ENCODE measurements around the gene CIITA.
A peak's percentile ranks its signal among the peaks of the same experiment; 100 is the strongest.

CIITA gene

GRCh38 chr16:10850478-10850850 is 26.5 kb upstream of the CIITA start:
- DNase-seq: no peak

GRCh38 chr16:10851512-10851911 is 25.5 kb upstream of the CIITA start:
- no peak for DNase-seq

GRCh38 chr16:10852286-10852685 is 24.7 kb upstream of the CIITA start:
- no peak for DNase-seq

DNA sequence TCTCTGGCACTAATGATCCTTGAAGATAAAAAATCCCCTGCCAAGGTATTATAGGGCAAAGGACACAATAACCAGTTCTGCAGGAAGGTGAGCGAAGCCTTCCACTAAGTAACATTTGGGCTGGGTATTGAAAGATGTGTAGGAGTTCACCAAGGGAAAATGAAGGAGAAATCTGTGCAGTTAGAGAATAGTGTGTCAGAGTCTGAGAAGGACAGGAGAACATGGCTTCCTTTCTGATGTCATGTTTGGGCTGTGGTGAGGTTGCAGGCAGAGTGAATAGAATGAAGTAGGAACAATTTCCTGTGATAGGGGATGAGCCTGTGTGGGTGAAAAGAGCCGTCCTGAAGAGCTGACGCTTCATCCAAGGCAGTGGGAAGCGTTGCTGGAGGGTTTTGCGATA is 24.1 kb upstream of the CIITA start:
- DNase-seq: no peak

GRCh38 chr16:10856042-10856441 is 21.0 kb upstream of the CIITA start:
- no peak for DNase-seq

DNA sequence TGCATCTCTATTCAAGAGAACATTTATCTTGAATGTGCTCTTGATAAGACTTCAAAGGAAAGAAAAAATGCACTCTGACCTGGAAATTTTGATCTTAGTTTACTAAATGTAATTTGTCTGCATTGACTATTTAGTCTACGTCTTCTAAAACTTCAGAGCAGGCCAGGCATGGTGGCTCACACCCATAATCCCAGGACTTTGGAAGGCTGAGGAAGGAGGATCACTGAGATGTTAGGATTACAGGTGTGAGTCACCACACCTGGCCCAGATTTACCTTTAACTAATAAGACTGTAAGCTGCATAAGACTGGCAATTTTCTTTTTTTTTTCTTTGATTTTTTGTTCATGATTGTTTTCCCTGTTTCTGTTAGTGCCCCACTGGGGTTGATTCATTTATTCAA is 18.8 kb upstream of the CIITA start:
- DNase-seq: no peak

GRCh38 chr16:10859020-10859419 is 18.0 kb upstream of the CIITA start:
- DNase-seq: no peak

DNA sequence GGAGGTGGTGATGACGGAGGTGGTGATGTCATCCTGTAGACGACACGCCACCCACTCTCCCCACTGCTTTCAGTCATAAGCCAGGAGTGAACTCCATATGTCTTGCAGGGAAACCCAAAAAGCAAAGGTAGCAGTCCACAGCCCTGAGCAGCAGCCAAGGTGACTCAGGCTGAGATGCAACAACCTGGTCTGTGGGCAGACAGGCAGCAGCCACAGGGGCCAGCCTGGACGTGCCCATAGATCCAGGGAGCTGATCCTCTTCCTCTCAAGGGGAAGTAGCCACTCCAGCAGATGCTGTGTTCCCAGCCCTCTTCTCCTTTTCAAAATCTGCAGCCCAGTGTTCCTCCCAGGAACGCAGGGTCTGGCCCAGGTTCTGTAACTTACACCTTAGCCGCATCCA is 17.3 kb upstream of the CIITA start:
- no peak for DNase-seq

DNA sequence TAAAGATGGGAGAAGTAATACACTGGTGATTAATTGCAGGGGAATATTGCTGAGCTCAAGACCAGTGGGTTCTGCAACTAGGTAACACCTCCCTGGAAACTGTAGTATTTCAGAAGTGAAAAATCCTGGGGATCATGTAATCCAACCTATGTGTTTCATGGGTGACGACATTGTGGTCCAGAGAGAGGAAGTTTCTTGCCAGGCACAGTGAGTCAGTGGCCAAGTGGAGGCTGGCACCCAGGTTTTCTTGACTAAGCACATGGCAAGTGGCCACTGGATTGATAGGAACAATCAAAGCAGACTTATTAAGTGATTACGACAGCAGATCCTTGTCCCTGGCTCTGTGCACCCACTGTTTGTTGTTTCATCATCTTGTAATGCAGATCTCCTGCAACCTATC is 14.6 kb upstream of the CIITA start:
- DNase-seq: no peak

GRCh38 chr16:10865991-10866966 is 10.7 kb upstream of the CIITA start:
- DNase-seq: no peak

DNA sequence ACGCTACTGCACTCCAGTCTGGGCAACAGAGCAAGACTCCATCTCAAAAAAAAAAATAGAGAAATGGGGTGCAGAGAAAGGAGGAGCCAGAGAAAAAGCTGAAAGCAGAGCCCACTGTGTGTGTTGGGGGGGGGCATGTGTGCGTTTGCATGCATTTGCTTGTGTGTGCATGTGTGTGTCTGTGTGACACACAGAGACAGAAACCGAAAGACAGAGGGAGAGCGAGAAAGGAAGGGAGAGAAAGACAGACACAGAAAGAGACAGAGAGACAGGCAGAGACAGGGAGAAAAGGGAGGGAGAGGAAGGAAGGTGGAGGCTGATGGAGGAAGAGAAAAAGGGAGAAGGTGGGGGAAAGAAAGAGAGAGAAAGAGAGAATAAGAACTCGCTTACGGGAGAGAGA is 9.8 kb upstream of the CIITA start:
- no peak for DNase-seq

DNA sequence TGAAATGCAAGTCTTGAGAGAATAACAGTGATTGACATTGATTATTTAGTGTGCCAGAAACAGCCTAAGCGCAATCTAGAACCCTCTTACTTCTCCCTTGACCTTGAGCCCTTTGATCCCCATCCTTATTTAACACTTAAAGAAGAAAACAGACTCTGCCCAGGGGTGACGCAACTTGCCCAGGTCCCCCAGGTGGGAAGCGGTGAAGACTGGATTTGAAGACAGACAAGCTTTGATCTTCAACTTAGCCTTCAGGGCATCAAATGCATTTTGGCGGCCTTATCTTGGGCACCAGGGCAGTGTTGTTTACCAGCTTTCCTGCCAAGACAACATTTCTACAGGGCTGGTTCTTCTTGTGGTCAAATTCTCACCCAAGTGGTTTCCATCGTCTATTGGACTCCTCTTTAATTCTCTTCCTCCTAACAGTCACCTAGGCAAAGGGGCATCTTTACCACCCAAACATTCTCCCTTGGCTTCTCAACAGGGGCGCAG is 8.9 kb upstream of the CIITA start:
- no peak for DNase-seq

GRCh38 chr16:10868596-10869469 is 8.2 kb upstream of the CIITA start:
- no peak for DNase-seq

- no peak for DNase-seq
Observed at GRCh38 chr16:10870137-10870776, 6.7 kb upstream of the CIITA start.

- no peak for DNase-seq
Observed at GRCh38 chr16:10870808-10871156, 6.2 kb upstream of the CIITA start.

GRCh38 chr16:10871157-10871991 is 5.6 kb upstream of the CIITA start:
- no peak for DNase-seq

- DNase-seq: no peak
Observed at GRCh38 chr16:10876315-10876714, 687 bp upstream of the CIITA start.

GRCh38 chr16:10877472-10877946 is 507 bp downstream of the CIITA start:
- DNase-seq: no peak

DNA sequence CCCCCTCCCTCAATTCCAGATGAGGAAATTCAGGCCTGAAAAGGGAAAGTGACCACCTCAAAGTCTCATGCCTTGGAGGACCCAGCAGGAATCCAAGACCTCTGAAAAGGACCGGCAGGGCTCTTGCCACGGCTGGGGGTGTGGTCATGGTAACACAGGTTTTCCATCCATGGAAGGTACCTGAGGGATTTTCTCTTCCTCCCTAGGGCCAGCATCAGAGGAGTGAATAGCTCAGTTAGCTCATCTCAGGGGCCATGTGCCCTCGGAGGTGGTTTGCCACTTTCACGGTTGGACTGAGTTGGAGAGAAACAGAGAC is 1.3 kb downstream of the CIITA start:
- DNase-seq: no peak

- peak; percentile 19 for DNase-seq
Observed at GRCh38 chr16:10878644-10879501, 1.9 kb downstream of the CIITA start.

All from activated gamma-delta T cell (primary cell).